IMR-90 (cell line): Measurements from ENCODE around the gene OTULINL. TPM values are rescaled to one million over a fixed set of nuclear protein-coding genes. Genes with fewer than 3 reads are reported as not detected.

ENCODE experiments used
- ATAC-seq: fragments of 200-7000 bp; cut with Tn5 transposase; 2 replicates; pipeline ENCODE4 v1.9.1; 2020; ENCODE audit warnings: low read depth, mild to moderate bottlenecking, moderate library complexity
- BruUV-seq: library from RNA; stranded (reverse); fragments of 400-500 nt; replicated peaks from 2 replicates; lab custom pipeline; 2021; lab: Mats Ljungman, UMichigan
- CTCF ChIA-PET: fragments of 300-600 bp; formaldehyde crosslinking; extraction: SDS; loops from one replicate; lab custom pipeline; 2021; ENCODE audit warnings: antibody characterized with exemption; lab: Yijun Ruan, JAX
- POLR2A ChIA-PET: fragments of 300-600 bp; sonication (Branson Sonifier 250); formaldehyde crosslinking; loops from one replicate; lab custom pipeline; 2022; ENCODE audit warnings: antibody characterized with exemption; ENCODE audit not compliant: unreplicated experiment; lab: Charles Lee
- DNase-seq: peaks from one replicate; pipeline ENCODE4 v3.0.0; 2013
- H2AFZ ChIP-seq: replicated peaks from 2 replicates; pipeline ENCODE3; 2013; ENCODE audit warnings: low read length, mild to moderate bottlenecking; ENCODE audit not compliant: poor library complexity
- H2AK5ac ChIP-seq: 2 replicates; pipeline ENCODE4 v1.6.1; 2013; ENCODE audit warnings: low read depth, low read length, inconsistent platforms
- H2AK9ac ChIP-seq: replicated peaks from 2 replicates; pipeline ENCODE3; 2013; ENCODE audit warnings: mild to moderate bottlenecking, low read depth, low read length, moderate library complexity; ENCODE audit not compliant: poor library complexity
- H2BK120ac ChIP-seq: 2 replicates; pipeline ENCODE4 v1.6.1; 2013; ENCODE audit warnings: low read depth, low read length, inconsistent platforms
- H2BK15ac ChIP-seq: 3 replicates; pipeline ENCODE4 v1.6.1; 2013; ENCODE audit warnings: low read depth, low read length, inconsistent platforms
- H2BK20ac ChIP-seq: 2 replicates; pipeline ENCODE4 v1.6.1; 2013; ENCODE audit warnings: low read depth, mild to moderate bottlenecking, inconsistent platforms, low read length, moderate library complexity
- H2BK5ac ChIP-seq: 2 replicates; pipeline ENCODE4 v1.6.1; 2013; ENCODE audit warnings: mild to moderate bottlenecking, low read depth, low read length, inconsistent platforms; ENCODE audit not compliant: poor library complexity, severe bottlenecking
- H3K14ac ChIP-seq: replicated peaks from 2 replicates; pipeline ENCODE4 v1.6.1; 2013; ENCODE audit warnings: low read depth, low read length, inconsistent platforms
- H3K18ac ChIP-seq: 2 replicates; pipeline ENCODE4 v1.6.1; 2013; ENCODE audit warnings: low read depth, low read length, control low read depth
- H3K23ac ChIP-seq: 2 replicates; pipeline ENCODE4 v1.6.1; 2013; ENCODE audit warnings: low read depth, low read length, inconsistent platforms
- H3K27ac ChIP-seq: 2 replicates; pipeline ENCODE4 v1.5.1; 2013; ENCODE audit warnings: mild to moderate bottlenecking, control low read depth, low read length; ENCODE audit not compliant: insufficient read depth
- H3K27me3 ChIP-seq: 2 replicates; pipeline ENCODE4 v1.6.1; 2013; ENCODE audit warnings: low read length; ENCODE audit not compliant: control insufficient read depth, insufficient read depth
- H3K36me3 ChIP-seq: 2 replicates; pipeline ENCODE4 v1.6.1; 2013; ENCODE audit warnings: low read length, mixed read lengths; ENCODE audit not compliant: control insufficient read depth, insufficient read depth
- H3K4ac ChIP-seq: 2 replicates; pipeline ENCODE4 v1.6.1; 2013; ENCODE audit warnings: low read depth, low read length, inconsistent platforms
- H3K4me1 ChIP-seq: 2 replicates; pipeline ENCODE4 v1.6.1; 2013; ENCODE audit warnings: low read length, mixed read lengths; ENCODE audit not compliant: control insufficient read depth, insufficient read depth
- H3K4me2 ChIP-seq: 2 replicates; pipeline ENCODE4 v1.6.1; 2013; ENCODE audit warnings: low read depth, mild to moderate bottlenecking, control low read depth, low read length, moderate library complexity
- H3K4me3 ChIP-seq: 2 replicates; pipeline ENCODE4 v1.5.1; 2013; ENCODE audit warnings: low read depth, mild to moderate bottlenecking, control low read depth, low read length, moderate library complexity; ENCODE audit not compliant: insufficient read depth
- H3K56ac ChIP-seq: 2 replicates; pipeline ENCODE4 v1.6.1; 2013; ENCODE audit warnings: low read length, inconsistent platforms; ENCODE audit not compliant: insufficient read depth; ENCODE audit errors: extremely low read depth
- H3K79me1 ChIP-seq, 2 experiments: 2 replicates each; pipeline ENCODE4 v1.6.1; 2013; ENCODE audit warnings: low read length in 2 of 2, inconsistent platforms in 1 of 2, low read depth in 1 of 2
- H3K9ac ChIP-seq: 2 replicates; pipeline ENCODE4 v1.6.1; 2013; ENCODE audit warnings: low read depth, low read length, control low read depth
- H3K9me1 ChIP-seq: 2 replicates; pipeline ENCODE4 v1.6.1; 2013; ENCODE audit warnings: low read length, inconsistent platforms; ENCODE audit not compliant: insufficient read depth
- H3K9me3 ChIP-seq: 2 replicates; pipeline ENCODE4 v1.6.1; 2013; ENCODE audit warnings: low read length; ENCODE audit not compliant: control insufficient read depth, insufficient read depth
- H4K20me1 ChIP-seq: 2 replicates; pipeline ENCODE4 v1.6.1; 2013; ENCODE audit warnings: low read length, inconsistent platforms; ENCODE audit not compliant: insufficient read depth
- H4K5ac ChIP-seq: 2 replicates; pipeline ENCODE4 v1.6.1; 2013; ENCODE audit warnings: mild to moderate bottlenecking, low read depth, low read length, control low read depth
- H4K8ac ChIP-seq, 2 experiments: 2 replicates each; pipeline ENCODE4 v1.6.1; 2013; ENCODE audit warnings: low read depth in 2 of 2, low read length in 2 of 2, control low read depth in 1 of 2, inconsistent platforms in 1 of 2
- H4K91ac ChIP-seq: 2 replicates; pipeline ENCODE4 v1.6.1; 2013; ENCODE audit warnings: low read depth, low read length, inconsistent platforms; ENCODE audit not compliant: insufficient read depth
- CHD1 ChIP-seq: IDR thresholded peaks from 2 replicates; pipeline ENCODE4 v1.6.1; 2012; ENCODE audit warnings: low read depth, low read length, improper control_type of control experiment
- FOS ChIP-seq: fragments of 150-350 bp; IDR thresholded peaks from 2 replicates; pipeline ENCODE4 v1.6.1; 2016; ENCODE audit warnings: low read depth, low read length
- WGBS, 2 experiments: methylation state at CpG; one replicate each; pipeline versions ENCODE4 v1.1.5 to v1.1.7; 2013; ENCODE audit warnings: missing lambda C conversion rate in 2 of 2; ENCODE audit not compliant: insufficient read length in 1 of 2; ENCODE audit errors: extremely low coverage in 2 of 2; 5-methylcytosine and 5-hydroxymethylcytosine counted together
- dilution Hi-C: fragments of 300-500 bp; cut with HindIII; formaldehyde crosslinking; loops from one replicate; pipeline ENCODE4 v1.14.3; 2018; ENCODE audit warnings: low sequenced_read_pairs; ENCODE audit not compliant: unreplicated experiment
- in situ Hi-C: fragments of 300-500 bp; cut with MboI; formaldehyde crosslinking; loops from 3 replicates; pipeline ENCODE4 v1.14.3; 2019; ENCODE audit warnings: low sequenced_read_pairs, inconsistent platforms, mixed read lengths
- intact Hi-C: fragments of 100-400 bp; cut with micrococcal nuclease; formaldehyde crosslinking; loops from 2 replicates; pipeline ENCODE4 v1.10.0; 2022
- polyA plus RNA-seq, 3 experiments: library from polyadenylated mRNA; depleted of rRNA; stranded (reverse); fragments of >200 nt; gene quantifications; 2 replicates each; pipeline ENCODE4 v1.2.3, GENCODE V29; 2012; ENCODE audit warnings: low replicate concordance in 1 of 3
- total RNA-seq: library from RNA; depleted of rRNA; stranded (reverse); fragments of >200 nt; gene quantifications from 2 replicates; pipeline ENCODE4 v1.2.3, GENCODE V29; 2012

OTULINL gene
- total and polyA plus RNA-seq, 2 of the 4 experiments (the other 2 are of a cell fraction), result 0.09 to 0.18 TPM

GRCh38 chr5:14594378-14595074 is 12.9 kb downstream of the OTULINL start:
- H3K27me3 ChIP-seq, result peaks cover 16% of the 10 kb centered on the region
- no TSS peak for BruUV-seq
- H4K20me1 ChIP-seq, result 0 out of 2 replicates have a peak, but pooled peaks cover 3% of the 10 kb centered on the region
- H3K14ac ChIP-seq, result no peak overlapping the region
- no peaks in the 10 kb centered on the region for H3K79me1 ChIP-seq
- no peak overlapping the region for H2BK5ac ChIP-seq
- dilution Hi-C loops, result no loop called here
- TF ChIP-seq CHD1 (no peak), FOS (no peak)
- H3K27ac ChIP-seq, result no peak overlapping the region
- H2BK15ac ChIP-seq, result no peak overlapping the region
- no peak overlapping the region for H3K4ac ChIP-seq
- no peak overlapping the region for H4K91ac ChIP-seq
- DNase-seq, result no peak
- H2AK5ac ChIP-seq, result no peak overlapping the region
- H3K23ac ChIP-seq, result no peak overlapping the region
- no peak overlapping the region for H3K56ac ChIP-seq
- H2AFZ ChIP-seq, result no peak overlapping the region
- no peak overlapping the region for H2BK120ac ChIP-seq
- no peak for ATAC-seq
- POLR2A ChIA-PET, result no interaction called here
- H3K18ac ChIP-seq, result no peak overlapping the region
- H3K9ac ChIP-seq, result no peak overlapping the region
- H3K4me3 ChIP-seq, result no peak overlapping the region
- no peak overlapping the region for H2AK9ac ChIP-seq
- no peak overlapping the region for H4K8ac ChIP-seq
- CTCF ChIA-PET, result no interaction called here
- intact Hi-C loops, result no loop called here
- in situ Hi-C loops, result no loop called here
- WGBS, 2 experiments, result no CpG with 5 or more reads among the region's 4 CpGs
- H3K36me3 ChIP-seq, result no peaks in the 10 kb centered on the region
- H4K5ac ChIP-seq, result no peak overlapping the region
- H3K9me1 ChIP-seq, result 0 out of 2 replicates have a peak, but pooled peaks cover 2% of the 10 kb centered on the region
- H3K9me3 ChIP-seq, result no peaks in the 10 kb centered on the region
- no peak overlapping the region for H2BK20ac ChIP-seq
- H3K4me2 ChIP-seq, result no peak overlapping the region
- no peaks in the 10 kb centered on the region for H3K4me1 ChIP-seq
